Fibroblast of villous mesenchyme (primary cell): ENCODE data around the gene MAPK12. TPM values are rescaled to one million over a fixed set of nuclear protein-coding genes. Genes with fewer than 3 reads are reported as not detected.
A peak's percentile ranks its signal among the peaks of the same experiment; 100 is the strongest.

ENCODE experiments used
- DNase-seq: peaks from one replicate; pipeline ENCODE4 v3.0.0-alpha.2; 2010; ENCODE audit warnings: low read depth
- H3K4me3 ChIP-seq: 2 replicates; pipeline ENCODE4 v1.5.1; 2011; ENCODE audit warnings: low read depth, mild to moderate bottlenecking, low read length
- total RNA-seq: library from RNA; depleted of rRNA; stranded (reverse); fragments of >200 nt; gene quantifications from 2 replicates; pipeline ENCODE4 v1.2.3, GENCODE V29; 2012
- TF ChIP-seq, protein P1 (sequence below): IDR thresholded peaks from 2 replicates; pipeline ENCODE4 v1.5.1; 2012; ENCODE audit warnings: low read depth, mild to moderate bottlenecking, low read length; ENCODE audit not compliant: insufficient read depth

The MAPK12 gene
- total RNA-seq, 1 donor = 42.7 TPM

DNA sequence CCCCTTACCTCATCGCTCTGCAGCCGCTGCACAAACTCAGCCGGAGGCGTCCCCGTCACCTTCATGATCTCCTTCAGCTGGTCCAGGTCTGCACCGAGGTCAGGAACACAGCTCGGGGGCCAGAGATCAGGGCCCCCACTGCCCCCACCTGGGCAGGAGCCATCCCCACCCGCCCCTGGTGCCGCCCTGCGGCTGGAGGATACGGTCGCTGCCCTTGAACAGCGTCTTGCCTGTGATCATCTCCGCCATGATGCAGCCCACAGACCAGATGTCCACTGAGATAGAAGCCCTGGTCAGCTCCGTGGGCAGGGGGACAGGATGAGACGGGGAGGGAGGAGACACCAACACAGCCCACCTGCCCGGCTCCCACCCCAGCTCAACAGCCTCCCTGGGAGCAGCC lies 5.9 kb downstream of the MAPK12 start:
- no peak overlapping the region for H3K4me3 ChIP-seq
- DNase-seq = no peak
- TF ChIP-seq, protein P1, sequence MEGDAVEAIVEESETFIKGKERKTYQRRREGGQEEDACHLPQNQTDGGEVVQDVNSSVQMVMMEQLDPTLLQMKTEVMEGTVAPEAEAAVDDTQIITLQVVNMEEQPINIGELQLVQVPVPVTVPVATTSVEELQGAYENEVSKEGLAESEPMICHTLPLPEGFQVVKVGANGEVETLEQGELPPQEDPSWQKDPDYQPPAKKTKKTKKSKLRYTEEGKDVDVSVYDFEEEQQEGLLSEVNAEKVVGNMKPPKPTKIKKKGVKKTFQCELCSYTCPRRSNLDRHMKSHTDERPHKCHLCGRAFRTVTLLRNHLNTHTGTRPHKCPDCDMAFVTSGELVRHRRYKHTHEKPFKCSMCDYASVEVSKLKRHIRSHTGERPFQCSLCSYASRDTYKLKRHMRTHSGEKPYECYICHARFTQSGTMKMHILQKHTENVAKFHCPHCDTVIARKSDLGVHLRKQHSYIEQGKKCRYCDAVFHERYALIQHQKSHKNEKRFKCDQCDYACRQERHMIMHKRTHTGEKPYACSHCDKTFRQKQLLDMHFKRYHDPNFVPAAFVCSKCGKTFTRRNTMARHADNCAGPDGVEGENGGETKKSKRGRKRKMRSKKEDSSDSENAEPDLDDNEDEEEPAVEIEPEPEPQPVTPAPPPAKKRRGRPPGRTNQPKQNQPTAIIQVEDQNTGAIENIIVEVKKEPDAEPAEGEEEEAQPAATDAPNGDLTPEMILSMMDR = no peak

DNA sequence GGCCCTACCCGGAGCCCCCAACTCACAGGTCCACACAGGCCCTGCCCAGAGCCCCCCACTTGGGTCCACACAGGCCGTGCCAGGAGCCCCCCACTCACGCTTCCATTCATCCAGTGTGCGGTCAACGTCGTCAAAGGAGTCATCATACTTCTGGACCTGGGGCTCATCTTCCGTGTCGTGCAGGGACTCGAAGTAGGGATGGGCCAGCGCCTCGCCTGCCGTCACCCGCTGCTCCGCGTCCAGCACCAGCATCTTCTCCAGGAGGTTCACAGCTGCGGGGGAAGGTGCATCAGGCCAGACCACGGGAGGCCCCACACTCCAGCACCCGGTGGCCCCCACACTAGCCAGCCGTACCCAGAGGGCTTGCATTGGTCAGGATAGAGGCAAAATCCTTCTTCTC lies 6.4 kb downstream of the MAPK12 start:
- TF ChIP-seq, protein P1 = no peak
- no peak for DNase-seq
- no peak overlapping the region for H3K4me3 ChIP-seq

DNA sequence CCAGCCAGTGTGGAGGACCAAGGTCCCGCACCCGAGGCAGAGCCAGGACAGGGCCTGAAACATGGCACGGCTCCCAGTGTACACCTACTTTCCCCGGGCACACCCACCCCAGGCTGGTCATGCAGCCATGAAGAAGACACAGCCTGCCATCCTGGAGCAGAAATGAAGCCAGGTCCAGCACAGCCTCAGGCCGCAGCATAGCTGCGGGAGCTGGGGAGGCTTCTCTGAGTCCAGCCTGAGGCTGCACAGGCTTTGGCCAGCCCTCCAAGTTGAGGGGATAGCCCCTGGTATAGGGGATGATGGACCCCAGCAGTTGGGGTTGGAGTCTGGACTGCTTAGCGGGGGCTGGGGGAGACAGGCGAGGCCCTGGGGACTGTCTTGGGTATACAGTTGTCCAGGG lies 7.5 kb downstream of the MAPK12 start:
- TF ChIP-seq, protein P1 = no peak
- no peak for DNase-seq
- H3K4me3 ChIP-seq = no peak overlapping the region

DNA sequence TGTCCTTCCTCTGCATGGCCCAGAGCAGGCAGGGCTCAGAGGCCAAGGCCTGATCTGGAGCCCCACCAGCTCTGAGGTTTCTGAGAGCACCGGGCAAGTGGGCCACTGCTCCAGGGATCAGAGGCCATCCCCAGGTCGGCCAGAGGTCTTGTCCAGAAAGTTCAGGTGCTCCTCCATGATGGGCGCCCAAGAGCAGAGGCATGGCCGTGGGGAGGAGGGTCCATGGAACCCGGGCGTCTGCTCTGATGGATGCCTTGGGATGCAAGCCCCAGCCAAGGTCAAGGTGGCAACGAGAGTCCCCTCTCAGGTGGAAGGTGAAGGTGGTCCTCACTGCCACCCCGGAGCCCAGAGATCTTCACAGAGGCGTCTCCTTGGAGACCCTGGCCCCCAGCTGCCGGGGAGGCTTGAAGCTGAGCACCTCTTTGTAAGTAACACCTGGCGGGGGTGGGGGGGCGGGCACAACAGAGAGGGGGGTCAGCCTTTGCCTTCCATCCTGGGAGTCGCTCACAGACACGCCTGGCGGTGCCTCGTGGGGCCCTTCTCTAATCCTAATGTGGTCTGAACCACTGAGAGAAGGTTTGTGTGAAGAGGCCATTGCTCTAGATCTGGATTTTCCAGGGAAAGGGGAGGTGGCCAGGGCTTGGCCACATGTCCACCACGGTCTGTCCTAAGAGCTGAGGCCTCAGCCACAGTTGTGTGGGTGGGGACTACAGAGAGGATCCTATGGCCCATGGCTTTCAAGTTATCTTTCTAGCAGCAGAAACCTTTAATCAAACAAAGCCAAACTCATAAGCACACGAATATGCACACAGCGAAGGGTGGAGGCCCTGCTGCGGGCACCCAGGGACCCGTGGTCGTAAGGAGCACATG lies 8.2 kb downstream of the MAPK12 start:
- TF ChIP-seq, protein P1 = no peak
- H3K4me3 ChIP-seq = no peak overlapping the region
- DNase-seq = no peak

DNA sequence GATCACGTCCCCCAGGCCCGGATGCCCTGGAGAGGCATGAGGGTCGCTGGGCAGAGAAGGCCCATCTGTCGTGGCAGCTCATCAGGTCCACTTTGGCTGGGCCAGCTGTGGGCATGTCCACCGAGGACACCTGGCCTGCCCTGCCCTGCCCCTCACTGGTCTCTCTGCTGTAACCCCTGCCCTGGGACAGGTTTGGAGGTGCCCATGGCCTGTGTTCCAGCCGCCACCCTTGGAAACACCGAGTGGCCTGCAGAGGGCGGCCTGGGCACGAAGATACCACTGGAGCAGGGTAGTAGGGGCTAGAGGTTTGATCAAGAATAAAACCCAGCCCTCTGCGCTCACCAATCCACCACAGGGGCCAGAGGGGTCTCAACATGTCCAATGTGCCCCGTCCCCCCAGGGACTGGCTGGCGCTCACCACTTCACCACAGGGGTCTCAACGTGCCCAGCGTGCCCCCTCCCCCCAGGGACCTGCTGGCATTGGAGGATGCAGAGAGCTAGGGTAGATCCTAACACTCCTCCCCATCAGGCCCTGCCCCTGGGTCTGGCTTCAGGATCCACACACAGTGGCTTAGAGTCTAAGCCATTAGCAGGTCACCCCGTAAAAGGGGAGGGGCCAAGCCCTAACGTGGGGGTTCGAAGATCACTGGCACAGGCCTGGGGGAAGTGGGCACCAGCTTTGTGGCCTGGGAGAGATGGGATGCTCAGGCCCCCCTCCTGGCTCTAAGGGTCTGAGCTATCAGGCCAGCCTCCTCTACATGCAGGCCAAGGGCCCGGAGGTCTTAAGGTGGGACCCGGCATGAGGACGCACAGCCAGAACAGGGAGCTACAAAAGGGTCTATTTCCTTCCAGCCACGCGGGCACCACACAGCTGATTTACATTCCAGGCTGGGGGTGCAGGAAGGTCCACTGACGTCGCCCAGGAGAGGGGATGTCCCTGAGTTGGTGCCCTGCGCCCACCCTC lies 9.1 kb downstream of the MAPK12 start:
- peak; percentile 62 for DNase-seq
- H3K4me3 ChIP-seq = no peak overlapping the region
- TF ChIP-seq, protein P1 = peak; percentile 68

DNA sequence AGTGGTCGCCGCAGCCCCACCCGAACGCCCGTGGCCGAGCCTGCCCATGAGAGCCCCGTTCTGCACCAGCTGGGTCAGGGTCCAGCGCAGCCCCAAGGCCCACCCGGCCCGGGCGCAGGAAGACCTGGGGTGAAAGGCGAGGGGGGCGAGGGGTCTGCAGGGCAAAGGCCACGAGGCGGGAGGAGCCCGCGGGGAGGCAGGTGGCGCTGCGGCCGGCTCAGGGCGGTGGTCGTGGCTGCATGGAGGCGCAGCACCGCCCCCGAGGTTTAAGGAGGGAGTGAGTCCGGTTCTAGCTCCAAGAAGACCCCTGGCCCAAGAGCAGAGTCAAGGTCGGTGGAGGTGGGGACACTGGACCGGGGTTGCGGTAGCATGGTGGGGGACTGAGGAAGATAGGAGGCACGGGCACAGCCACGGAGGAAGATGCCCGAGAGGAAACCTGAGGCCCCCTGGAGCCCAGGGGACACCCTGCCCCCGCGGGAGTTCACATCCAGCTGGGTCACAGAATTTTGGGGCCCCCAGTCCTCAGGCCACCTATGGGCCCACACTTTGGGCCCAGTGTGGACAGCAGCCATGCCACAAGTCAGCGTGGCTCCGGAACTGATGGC lies 9.9 kb downstream of the MAPK12 start:
- TF ChIP-seq, protein P1 = no peak
- no peak for DNase-seq
- peak overlapping the region; percentile 76 for H3K4me3 ChIP-seq
